HG02798 (cell line): ENCODE measurements around the gene C2CD2L.
"Not testable (repeated sequence)": the region's sequence is repeated elsewhere in the genome, so short reads cannot be mapped to it uniquely, and the experiment has no call there.

Experiments
- ATAC-seq: cut with Tn5 transposase; IDR thresholded peaks from one replicate; pipeline ENCODE4 v1.9.1; 2021; ENCODE audit warnings: mild to moderate bottlenecking; ENCODE audit not compliant: unreplicated experiment, poor library complexity

C2CD2L gene

GRCh38 chr11:119112314-119113020, 5.3 kb downstream of the C2CD2L start:
- no peak for ATAC-seq

GRCh38 chr11:119113716-119114115, 6.6 kb downstream of the C2CD2L start:
- ATAC-seq: no peak

GRCh38 chr11:119114351-119114750, 7.2 kb downstream of the C2CD2L start:
- no peak for ATAC-seq

GRCh38 chr11:119115484-119116234, 8.5 kb downstream of the C2CD2L start:
- no peak for ATAC-seq

GRCh38 chr11:119116235-119116594, 9.1 kb downstream of the C2CD2L start:
- no peak for ATAC-seq

GRCh38 chr11:119116601-119117000, 9.5 kb downstream of the C2CD2L start:
- no peak for ATAC-seq

- no peak for ATAC-seq
These were observed 10.0 kb downstream of the C2CD2L start for GRCh38 chr11:119117004-119117706.

GRCh38 chr11:119118227-119118626, 11.1 kb downstream of the C2CD2L start:
- ATAC-seq: no peak

GRCh38 chr11:119118946-119119345, 11.8 kb downstream of the C2CD2L start:
- ATAC-seq: no peak

- ATAC-seq: no peak
These were observed 13.5 kb downstream of the C2CD2L start for GRCh38 chr11:119120639-119121007.

- ATAC-seq: peak; percentile 98
These were observed 14.1 kb downstream of the C2CD2L start, which contains the start of gene HINFP for GRCh38 chr11:119121008-119121810. Gene HINFP, plus strand, starts transcription at chr11:119121580. Its CDS starts 5,365 bp downstream, at chr11:119126945.

GRCh38 chr11:119121811-119122124, 14.6 kb downstream of the C2CD2L start:
- no peak for ATAC-seq

GRCh38 chr11:119125821-119126220, 18.7 kb downstream of the C2CD2L start:
- no peak for ATAC-seq

GRCh38 chr11:119126675-119127268, 19.6 kb downstream of the C2CD2L start:
- no peak for ATAC-seq

- ATAC-seq: no peak
These were observed 23.5 kb downstream of the C2CD2L start for GRCh38 chr11:119130662-119131061.

- ATAC-seq: no peak
These were observed 27.3 kb downstream of the C2CD2L start for GRCh38 chr11:119134389-119134978.

GRCh38 chr11:119139276-119139675, 32.1 kb downstream of the C2CD2L start:
- not testable (repeated sequence) for ATAC-seq

- no peak for ATAC-seq
These were observed 37.8 kb downstream of the C2CD2L start for GRCh38 chr11:119144825-119145486.

- ATAC-seq: no peak
These were observed 38.4 kb downstream of the C2CD2L start for GRCh38 chr11:119145551-119145950.
